Measurements from ENCODE around the gene TMC1. TPM values are rescaled to one million over a fixed set of nuclear protein-coding genes. Genes with fewer than 3 reads are reported as not detected.
"Not testable (repeated sequence)": the region's sequence is repeated elsewhere in the genome, so short reads cannot be mapped to it uniquely, and the experiment has no call there.

TMC1 gene
- total RNA-seq, 1 experiment from 2014 or later = not detected

DNA sequence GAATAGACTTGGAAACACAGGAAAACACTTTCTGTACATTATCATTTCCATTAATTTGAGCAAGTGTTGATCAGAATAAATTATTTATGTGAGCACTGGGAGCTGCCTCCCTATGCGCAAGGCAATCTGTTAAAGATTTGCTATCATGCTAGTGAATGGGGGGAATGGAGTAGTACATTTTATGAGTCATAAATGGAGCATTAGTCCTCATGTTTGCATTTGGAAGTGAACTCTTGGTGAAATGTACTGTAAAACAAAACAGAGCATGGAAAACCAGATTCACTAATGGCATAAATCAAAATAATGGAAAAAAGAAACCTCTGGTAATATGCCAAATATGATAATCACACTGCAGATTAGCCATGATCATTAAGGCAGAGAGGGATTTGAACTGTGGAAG lies 40.5 kb upstream of the TMC1 start:
- no peak for DNase-seq (ENCODE audit: unreplicated experiment)
- Mint-ChIP-seq H3K27ac (ENCODE audit: low read depth, unreplicated experiment) (no peak overlapping the region), H3K4me1 (ENCODE audit: insufficient read depth, unreplicated experiment) (peaks cover 20% of the 10 kb centered on the region), H3K36me3 (ENCODE audit: insufficient read depth, unreplicated experiment) (no peaks in the 10 kb centered on the region), H3K27me3 (ENCODE audit: insufficient read depth, unreplicated experiment) (no peaks in the 10 kb centered on the region), H3K4me3 (ENCODE audit: unreplicated experiment) (no peak overlapping the region), H3K9me3 (ENCODE audit: unreplicated experiment) (no peaks in the 10 kb centered on the region)
- TF ChIP-seq, protein P1, sequence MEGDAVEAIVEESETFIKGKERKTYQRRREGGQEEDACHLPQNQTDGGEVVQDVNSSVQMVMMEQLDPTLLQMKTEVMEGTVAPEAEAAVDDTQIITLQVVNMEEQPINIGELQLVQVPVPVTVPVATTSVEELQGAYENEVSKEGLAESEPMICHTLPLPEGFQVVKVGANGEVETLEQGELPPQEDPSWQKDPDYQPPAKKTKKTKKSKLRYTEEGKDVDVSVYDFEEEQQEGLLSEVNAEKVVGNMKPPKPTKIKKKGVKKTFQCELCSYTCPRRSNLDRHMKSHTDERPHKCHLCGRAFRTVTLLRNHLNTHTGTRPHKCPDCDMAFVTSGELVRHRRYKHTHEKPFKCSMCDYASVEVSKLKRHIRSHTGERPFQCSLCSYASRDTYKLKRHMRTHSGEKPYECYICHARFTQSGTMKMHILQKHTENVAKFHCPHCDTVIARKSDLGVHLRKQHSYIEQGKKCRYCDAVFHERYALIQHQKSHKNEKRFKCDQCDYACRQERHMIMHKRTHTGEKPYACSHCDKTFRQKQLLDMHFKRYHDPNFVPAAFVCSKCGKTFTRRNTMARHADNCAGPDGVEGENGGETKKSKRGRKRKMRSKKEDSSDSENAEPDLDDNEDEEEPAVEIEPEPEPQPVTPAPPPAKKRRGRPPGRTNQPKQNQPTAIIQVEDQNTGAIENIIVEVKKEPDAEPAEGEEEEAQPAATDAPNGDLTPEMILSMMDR (IDR thresholded peaks at IDR 0.05; ENCODE audit: unreplicated experiment) = no peak
- ChIA-PET POLR2A (interaction anchor here (0.6 kb wide), 1 partner anchor 96 kb away, joined by 3 read pairs; no protein-coding TSS in a partner anchor), CTCF (interaction anchor here (1.2 kb wide), 1 partner anchor 11 kb away, joined by 3 read pairs; no protein-coding TSS in a partner anchor)
- intact Hi-C loops (cut with micrococcal nuclease) = no loop called here
- no TSS peak for BruUV-seq (replicated peaks)

DNA sequence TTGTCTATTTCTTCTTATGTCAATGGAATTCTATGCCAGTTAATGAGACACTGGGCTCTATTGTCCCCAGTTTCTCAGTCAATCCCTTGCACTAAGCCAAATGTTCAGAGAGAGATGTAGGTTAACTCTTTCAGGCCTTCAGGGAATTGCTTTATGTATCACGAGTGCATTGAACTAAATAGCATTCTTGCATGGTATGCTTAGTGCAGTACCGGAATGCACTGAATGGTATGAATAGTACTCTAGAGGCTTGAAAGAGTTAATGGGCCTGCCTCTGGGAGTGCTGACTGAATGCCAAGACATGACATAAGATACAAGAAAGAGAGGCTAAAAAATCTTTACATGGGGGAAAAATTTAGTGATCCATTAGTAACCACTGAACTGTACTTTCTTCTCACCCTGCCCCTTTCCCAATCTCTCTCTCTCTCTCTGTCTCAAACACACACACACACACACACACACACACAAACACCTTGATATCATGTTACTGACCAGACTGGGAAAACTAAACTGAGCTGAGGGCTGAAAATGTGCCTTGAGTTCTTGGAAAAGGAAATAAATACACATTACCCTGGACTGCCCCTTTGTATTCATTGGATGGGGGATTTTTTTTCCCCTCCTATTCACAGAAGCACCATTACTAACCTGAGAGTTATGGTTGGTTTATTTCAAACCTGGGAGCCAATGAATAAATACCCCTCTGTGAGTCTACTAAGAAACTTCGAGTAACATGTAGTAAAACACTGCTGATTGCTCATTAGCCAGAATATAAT lies 35.4 kb upstream of the TMC1 start:
- H3K4me3 Mint-ChIP-seq (ENCODE audit: unreplicated experiment) = no peak overlapping the region
- CTCF ChIA-PET = interaction anchor here (0.6 to 0.7 kb wide), 2 partner anchors 51 to 312 kb away, joined by 3 to 4 read pairs; no protein-coding TSS in a partner anchor
- POLR2A ChIA-PET = interaction anchor here (0.5 to 0.7 kb wide), 2 partner anchors 23 to 93 kb away, joined by 3 read pairs; no protein-coding TSS in a partner anchor
- TF ChIP-seq, protein P1 (IDR thresholded peaks at IDR 0.05; ENCODE audit: unreplicated experiment) = no peak
- no peaks in the 10 kb centered on the region for H3K27me3 Mint-ChIP-seq (ENCODE audit: insufficient read depth, unreplicated experiment)
- H3K27ac Mint-ChIP-seq (ENCODE audit: low read depth, unreplicated experiment) = no peak overlapping the region
- BruUV-seq (replicated peaks) = no TSS peak
- H3K9me3 Mint-ChIP-seq (ENCODE audit: unreplicated experiment) = no peaks in the 10 kb centered on the region
- intact Hi-C loops (cut with micrococcal nuclease) = no loop called here
- H3K4me1 Mint-ChIP-seq (ENCODE audit: insufficient read depth, unreplicated experiment) = no peaks in the 10 kb centered on the region
- no peak for DNase-seq (ENCODE audit: unreplicated experiment)
- H3K36me3 Mint-ChIP-seq (ENCODE audit: insufficient read depth, unreplicated experiment) = no peaks in the 10 kb centered on the region

DNA sequence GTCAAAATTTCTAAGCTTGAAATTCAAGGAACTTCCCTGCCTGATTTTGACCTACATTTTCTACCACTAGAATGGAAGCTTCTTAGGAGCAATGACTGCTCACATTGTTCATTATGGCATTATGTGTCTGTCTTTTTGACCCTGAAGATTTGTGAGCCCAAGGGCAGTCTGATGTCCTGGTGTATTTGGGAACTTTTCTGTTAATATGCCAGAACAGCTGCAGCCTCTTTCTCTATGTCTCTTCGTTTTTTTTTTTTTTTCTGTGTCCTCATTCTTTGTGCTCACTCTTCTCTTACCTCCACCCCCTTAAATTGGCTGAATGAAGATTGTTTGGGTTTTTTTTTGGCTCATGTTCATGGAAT lies 34.8 kb upstream of the TMC1 start:
- CTCF ChIA-PET = interaction anchor here (0.6 to 0.7 kb wide), 2 partner anchors 38 to 311 kb away, joined by 3 to 4 read pairs; no protein-coding TSS in a partner anchor
- Mint-ChIP-seq H3K36me3 (ENCODE audit: insufficient read depth, unreplicated experiment) (no peaks in the 10 kb centered on the region), H3K9me3 (ENCODE audit: unreplicated experiment) (no peaks in the 10 kb centered on the region), H3K27ac (ENCODE audit: low read depth, unreplicated experiment) (no peak overlapping the region), H3K4me3 (ENCODE audit: unreplicated experiment) (no peak overlapping the region), H3K27me3 (ENCODE audit: insufficient read depth, unreplicated experiment) (no peaks in the 10 kb centered on the region), H3K4me1 (ENCODE audit: insufficient read depth, unreplicated experiment) (no peaks in the 10 kb centered on the region)
- TF ChIP-seq, protein P1 (IDR thresholded peaks at IDR 0.05; ENCODE audit: unreplicated experiment) = no peak
- DNase-seq (ENCODE audit: unreplicated experiment) = no peak
- POLR2A ChIA-PET = interaction anchor here (0.5 to 0.7 kb wide), 2 partner anchors 22 to 92 kb away, joined by 3 read pairs; no protein-coding TSS in a partner anchor
- BruUV-seq (replicated peaks) = no TSS peak
- intact Hi-C loops (cut with micrococcal nuclease) = no loop called here

DNA sequence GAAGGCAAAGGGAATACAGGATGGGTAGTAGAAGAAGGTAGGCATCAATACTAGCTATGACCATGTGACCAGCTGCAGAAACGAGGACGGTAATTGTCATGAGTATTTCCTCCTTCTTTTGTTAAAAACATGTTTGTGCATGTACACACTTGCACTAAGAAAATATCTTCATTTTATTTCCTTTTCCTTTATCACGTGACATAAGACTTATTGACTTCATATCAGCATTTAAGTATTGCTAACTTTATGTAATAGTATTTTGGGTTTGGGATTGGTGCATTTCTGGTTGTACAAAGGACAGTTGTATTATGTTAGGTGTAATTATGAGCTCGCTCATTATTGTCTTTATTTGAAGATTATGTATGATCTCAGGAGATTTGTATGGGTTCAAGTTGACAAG lies 33.7 kb upstream of the TMC1 start:
- DNase-seq (ENCODE audit: unreplicated experiment); BruUV-seq (replicated peaks); intact Hi-C loops (cut with micrococcal nuclease); H3K27me3 Mint-ChIP-seq (ENCODE audit: insufficient read depth, unreplicated experiment); H3K27ac Mint-ChIP-seq (ENCODE audit: low read depth, unreplicated experiment); H3K4me1 Mint-ChIP-seq (ENCODE audit: insufficient read depth, unreplicated experiment); H3K4me3 Mint-ChIP-seq (ENCODE audit: unreplicated experiment); H3K36me3 Mint-ChIP-seq (ENCODE audit: insufficient read depth, unreplicated experiment); CTCF ChIA-PET; H3K9me3 Mint-ChIP-seq (ENCODE audit: unreplicated experiment): not testable (repeated sequence)
- POLR2A ChIA-PET = interaction anchor here (1.6 kb wide), 1 partner anchor 122 kb away, joined by 6 read pairs; the partner anchor contains the start of gene ZFAND5
